Amniotic stem cell (primary cell): ENCODE results near the gene SCMH1.

ENCODE experiments used
- DNase-seq: peaks from one replicate; lab custom pipeline; 2025; lab: John Stamatoyannopoulos, UW

Gene SCMH1

GRCh38 chr1:41025979-41026819, 215.9 kb downstream of the SCMH1 start:
- no peak for DNase-seq

GRCh38 chr1:41024953-41025352, 217.2 kb downstream of the SCMH1 start:
- DNase-seq, result no peak

DNA sequence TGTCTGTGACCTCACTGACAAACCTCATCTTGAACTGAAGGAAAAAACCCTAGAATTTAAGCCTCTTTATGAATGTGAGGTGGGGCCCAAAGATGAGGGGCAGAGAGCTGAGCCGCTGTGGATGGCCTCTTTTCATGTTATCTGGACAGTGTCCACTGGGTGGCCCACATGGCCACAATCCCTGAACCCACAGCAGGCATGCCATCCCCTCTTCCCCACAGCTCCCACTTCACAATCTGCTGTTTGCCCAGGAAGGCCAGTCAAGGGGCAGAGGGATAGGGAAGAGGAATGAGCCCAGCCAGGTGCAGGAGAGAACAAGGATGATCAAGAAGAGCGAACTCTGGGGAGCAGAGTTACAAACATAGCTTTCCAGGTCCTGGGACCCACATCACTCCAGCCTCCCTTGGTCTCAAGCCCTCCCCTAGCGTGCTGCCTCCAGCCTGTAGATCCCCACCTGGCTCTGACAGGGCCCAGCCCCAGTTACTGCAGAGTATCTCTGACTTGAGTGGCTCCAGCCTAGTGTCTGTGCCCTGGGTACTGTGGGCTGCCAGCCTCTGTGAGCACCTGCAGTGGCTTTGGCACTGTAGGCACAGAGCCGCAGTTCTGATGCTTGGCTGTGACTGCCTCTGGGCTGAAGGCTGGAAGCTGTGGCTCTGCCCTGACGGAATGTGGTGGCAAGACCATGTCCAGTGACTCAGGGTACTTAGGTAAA, 218.7 kb downstream of the SCMH1 start:
- no peak for DNase-seq

DNA sequence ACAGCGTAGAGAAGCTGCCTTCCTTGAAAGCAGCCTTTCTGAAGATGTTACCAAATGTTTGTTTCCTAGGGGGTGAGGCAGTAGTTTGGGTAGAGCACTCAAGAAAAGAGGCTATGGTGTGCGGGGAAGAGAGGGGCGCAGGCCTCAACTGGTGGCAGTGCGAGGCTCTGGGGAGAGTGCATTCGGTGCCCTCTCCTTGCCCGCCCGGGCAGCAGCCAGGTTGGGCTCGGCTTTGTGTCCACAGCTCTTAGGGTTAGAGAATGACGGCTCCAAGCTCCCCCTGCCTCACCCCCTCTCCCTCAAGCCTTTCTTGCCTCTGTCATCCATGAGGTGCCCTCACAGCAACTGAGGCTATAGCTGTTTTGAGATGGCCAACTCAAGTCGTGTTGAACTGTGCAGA, 219.7 kb downstream of the SCMH1 start:
- no peak for DNase-seq

- DNase-seq, result no peak
These were observed 220.4 kb downstream of the SCMH1 start, which contains the start of gene SLFNL1 for GRCh38 chr1:41021526-41022308. Gene SLFNL1 (minus strand): TSS chr1:41021725. CDS start chr1:41020660, 1,065 bp downstream.

GRCh38 chr1:41020654-41021053, 221.5 kb downstream of the SCMH1 start:
- DNase-seq, result no peak

DNA sequence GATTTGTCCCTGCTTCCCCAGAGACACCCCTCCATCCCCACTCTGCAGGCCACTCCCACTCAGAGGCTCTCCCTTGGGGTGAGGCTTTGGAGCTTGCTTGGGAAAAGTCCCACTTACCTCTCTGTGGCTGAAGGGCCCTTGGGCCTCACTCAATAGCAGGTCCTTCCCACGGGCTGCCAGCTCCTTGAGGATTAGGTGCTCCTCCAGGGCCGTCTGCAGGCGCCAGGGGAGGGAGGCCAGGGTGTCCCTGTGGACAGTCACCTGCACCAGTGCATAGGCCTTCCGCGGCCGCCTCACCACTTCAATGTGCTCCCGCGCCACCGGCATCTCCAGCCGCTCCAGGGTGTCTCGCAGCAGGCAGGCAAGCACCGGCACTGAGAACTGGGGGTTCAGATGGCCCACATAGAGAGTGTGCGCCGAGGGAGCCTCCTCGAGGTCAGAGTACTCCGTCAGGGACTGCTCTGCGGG, 222.0 kb downstream of the SCMH1 start:
- no peak for DNase-seq

- no peak for DNase-seq
These were observed 222.8 kb downstream of the SCMH1 start for GRCh38 chr1:41019353-41019745.

DNA sequence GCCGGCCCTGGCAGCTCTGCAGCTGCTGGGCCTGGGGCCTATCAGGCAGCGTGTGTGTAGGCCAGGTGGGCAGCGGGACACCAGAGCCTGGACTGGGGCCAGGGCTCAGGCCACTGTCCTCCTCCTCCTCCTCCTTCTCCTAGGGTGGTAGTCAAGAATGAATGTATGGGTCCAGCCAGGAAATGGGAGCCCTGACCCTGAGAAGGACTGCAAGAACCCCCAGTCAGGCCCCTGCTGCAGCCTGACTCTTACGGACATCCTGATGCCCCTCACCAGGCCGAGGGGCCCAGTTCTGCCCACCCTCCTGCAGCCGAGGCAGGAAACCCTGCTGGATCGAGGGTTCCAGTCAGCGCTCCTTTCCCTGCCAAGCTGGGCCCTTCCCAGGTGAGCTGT, 224.1 kb downstream of the SCMH1 start:
- DNase-seq, result no peak

GRCh38 chr1:41017141-41018017, 224.7 kb downstream of the SCMH1 start:
- DNase-seq, result no peak

DNA sequence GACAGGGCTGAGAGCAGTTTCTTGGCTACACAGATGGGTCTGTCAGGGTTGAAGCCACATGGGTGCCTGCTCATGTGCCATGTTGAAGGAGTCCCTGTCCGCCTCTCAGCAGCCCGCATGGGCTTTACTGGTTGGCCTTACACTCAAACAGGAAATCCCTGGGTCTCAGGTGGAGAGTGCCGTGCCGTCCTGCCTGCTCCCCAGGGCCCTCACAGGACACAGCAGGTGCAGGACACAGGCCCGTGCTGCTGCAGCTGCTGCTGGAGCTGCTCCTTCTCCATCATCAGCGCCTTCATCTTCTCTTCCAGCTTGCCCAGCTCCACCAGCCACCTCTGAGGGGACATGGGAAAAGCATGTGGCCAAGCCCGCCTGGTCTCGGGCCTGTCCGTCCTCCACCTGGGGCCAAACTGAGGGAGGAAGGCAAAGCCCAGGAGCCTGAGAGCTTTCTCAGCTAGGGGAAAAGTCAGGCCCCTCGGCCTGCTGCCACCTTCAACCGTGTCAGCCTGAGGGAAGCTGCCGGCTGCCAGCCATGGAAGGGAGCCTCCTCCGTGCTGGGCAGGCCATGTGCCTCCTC, 226.1 kb downstream of the SCMH1 start:
- no peak for DNase-seq

GRCh38 chr1:41015281-41015896, 226.7 kb downstream of the SCMH1 start:
- DNase-seq, result no peak

DNA sequence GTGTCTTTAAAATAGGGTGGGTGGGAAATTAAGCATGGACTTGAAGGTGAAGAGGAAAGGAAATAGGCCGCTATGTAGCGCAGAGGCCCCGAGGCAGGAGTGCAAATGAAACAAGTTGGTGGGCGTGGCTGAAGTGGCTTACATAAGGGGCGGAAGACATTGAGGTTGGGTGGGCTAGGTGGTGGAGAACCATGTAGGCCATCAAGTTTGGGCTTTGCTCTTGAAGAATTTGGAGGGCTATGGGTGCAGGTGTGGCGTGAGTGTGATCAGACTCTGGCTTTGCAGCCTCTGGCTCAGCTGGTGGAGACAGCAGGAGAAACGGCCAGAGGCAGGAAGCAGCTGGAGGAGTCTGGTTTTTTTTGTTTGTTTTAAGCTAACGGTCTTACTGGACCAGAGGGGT, 227.2 kb downstream of the SCMH1 start:
- no peak for DNase-seq

- no peak for DNase-seq
These were observed 228.3 kb downstream of the SCMH1 start for GRCh38 chr1:41013796-41014195.

DNA sequence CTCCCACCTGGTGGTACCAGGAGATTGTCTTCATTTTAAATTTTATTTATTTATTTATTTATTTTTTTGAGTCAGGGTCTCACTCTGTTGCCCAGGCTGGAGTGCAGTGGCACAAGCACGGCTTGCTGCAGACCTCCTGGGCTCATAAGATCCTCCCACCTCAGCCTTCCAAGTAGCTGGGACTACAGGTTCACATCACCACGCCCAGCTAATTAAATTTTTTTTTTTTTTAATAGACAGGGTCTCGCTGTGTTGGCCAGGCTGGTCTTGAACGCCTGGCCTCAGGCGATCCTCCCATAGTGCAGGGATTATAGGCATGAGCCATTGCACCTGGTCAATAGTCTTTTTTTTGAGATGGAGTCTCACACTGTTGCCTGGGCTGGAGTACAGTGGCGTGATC, 229.1 kb downstream of the SCMH1 start:
- DNase-seq, result no peak

DNA sequence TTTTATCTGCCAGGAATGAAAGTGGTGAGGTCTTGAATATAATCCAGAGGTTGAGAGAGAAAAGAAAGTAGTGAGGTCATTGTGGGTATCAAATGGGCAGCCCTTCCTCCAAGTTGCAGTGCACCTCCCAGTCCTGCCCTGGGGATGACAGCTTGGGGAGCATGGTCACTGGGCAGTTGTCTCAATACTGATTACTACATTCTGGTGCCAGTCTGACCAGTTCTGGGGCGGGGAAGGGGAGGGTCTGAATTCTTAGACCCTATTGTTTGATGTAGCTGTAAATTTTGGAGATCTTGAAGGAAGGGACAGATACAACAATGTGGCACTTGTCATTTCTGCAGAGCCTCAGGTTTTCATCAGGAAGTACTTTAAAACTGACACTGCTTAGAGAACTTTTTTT, 231.8 kb downstream of the SCMH1 start:
- DNase-seq, result no peak

DNA sequence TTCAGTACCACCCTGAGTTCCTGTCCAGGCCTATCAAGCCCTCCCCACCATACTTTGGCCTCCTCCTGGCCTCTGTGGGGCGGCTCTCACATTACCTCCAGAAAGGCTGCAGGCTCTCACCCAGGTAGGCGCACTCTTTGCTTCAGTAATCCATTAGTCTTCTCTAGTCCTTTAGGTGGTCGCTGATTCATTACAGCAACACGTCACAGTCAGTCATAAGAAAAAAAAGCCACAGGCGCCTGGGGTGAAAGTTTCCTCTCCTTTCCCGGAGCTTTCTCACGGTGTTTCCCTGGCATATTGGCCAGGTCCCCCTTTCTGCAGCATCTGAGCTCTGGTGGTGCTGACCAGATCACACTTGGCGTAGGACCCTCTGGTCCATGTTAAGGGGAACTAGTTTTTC, 232.6 kb downstream of the SCMH1 start:
- no peak for DNase-seq

DNA sequence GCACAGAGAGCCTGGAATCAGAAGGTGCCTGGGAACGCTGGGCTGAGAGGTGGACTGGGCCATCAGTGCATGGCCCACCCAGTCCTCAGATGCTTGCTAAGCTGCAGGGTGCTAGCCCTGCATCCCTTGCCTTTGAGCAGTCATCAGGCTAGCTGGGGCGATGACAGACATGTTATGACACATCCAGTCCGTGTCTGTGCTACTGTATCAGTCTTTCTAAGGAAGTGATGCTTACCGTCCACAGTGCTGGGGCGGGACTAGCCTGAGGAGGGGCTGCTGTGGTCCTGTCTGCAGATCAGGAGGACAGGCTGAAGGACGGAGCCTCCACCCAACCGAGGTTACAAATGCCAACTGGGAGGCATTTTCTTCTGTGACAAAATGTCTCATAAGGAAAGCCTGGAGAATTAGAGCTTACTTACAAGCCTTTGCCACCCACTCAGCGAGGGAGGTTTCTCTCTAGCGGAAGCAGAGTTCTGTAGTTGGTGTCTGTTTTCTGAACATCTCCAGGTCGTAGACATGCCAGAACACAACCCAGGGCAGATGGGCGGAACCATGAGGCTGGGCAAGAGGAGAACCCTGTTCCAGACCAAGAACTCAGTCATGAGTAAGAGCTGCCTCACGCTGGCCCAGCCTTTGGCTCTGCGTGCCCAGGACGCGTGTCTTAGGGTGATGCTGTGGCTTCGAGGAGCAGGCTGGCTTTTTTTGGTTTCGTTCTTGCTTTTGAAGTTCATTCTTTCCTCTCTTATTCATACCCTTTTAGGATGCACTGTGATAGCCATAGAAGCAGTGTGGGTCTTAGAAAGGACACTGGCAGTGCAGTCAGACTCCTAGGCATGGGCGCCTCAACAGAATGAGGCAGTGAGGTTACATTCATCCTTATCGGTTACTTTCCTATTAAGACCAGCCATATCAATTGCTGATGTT, 234.9 kb downstream of the SCMH1 start:
- DNase-seq, result no peak

DNA sequence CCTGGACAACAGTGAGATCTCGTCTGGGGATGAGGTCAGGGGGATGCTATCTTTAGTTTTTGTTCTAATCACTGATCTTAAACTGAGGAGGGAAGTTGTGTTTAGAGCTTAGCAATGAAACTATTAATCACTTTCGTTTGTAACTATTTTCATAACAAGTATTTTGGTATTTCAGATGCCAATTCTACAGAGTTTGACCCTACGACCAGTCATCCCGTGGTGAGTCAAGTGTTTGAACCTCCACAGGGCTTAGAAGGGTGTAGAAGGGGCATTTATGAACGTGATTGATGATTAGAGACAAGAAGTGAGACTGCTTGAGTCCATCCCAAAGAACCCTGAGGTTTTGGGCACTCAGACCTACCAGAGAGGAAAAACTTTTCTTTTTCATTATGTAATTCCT, 236.2 kb downstream of the SCMH1 start:
- no peak for DNase-seq
